OCI-LY1 (cell line): ENCODE measurements around the gene SUSD6.

Experiments used
- H2AFZ ChIP-seq: fragments of 200-600 bp; sonication (generic), shearing (Covaris generic); 2 replicates; pipeline ENCODE4 v1.6.0; 2014; ENCODE audit warnings: antibody characterized with exemption, mild to moderate bottlenecking, low read length
- H3F3A ChIP-seq: fragments of 200-600 bp; sonication (generic), shearing (Covaris generic); 2 replicates; pipeline ENCODE4 v1.6.0; 2014; ENCODE audit warnings: mild to moderate bottlenecking, antibody characterized with exemption, low read length, moderate library complexity; ENCODE audit not compliant: insufficient read depth
- H3K27ac ChIP-seq: fragments of 200-600 bp; sonication (generic); 2 replicates; pipeline ENCODE4 v1.5.1; 2014; ENCODE audit warnings: low read length, mixed run types, mild to moderate bottlenecking, low read depth; ENCODE audit not compliant: poor library complexity, severe bottlenecking
- H3K27me3 ChIP-seq: fragments of 200-600 bp; sonication (generic); 2 replicates; pipeline ENCODE4 v1.6.0; 2014; ENCODE audit warnings: antibody characterized with exemption, mild to moderate bottlenecking, low read length, moderate library complexity; ENCODE audit not compliant: insufficient read depth
- H3K36me3 ChIP-seq: fragments of 200-600 bp; sonication (generic); 2 replicates; pipeline ENCODE4 v1.6.1; 2014; ENCODE audit warnings: mild to moderate bottlenecking, antibody characterized with exemption, low read length, moderate library complexity, mixed read lengths; ENCODE audit not compliant: insufficient read depth
- H3K4me1 ChIP-seq: fragments of 200-600 bp; sonication (generic); 2 replicates; pipeline ENCODE4 v1.5.1; 2014; ENCODE audit warnings: mild to moderate bottlenecking, low read length, moderate library complexity; ENCODE audit not compliant: insufficient read depth, severe bottlenecking
- H3K4me2 ChIP-seq: fragments of 200-600 bp; sonication (generic), shearing (Covaris generic); 2 replicates; pipeline ENCODE4 v1.6.1; 2014; ENCODE audit warnings: low read length
- H3K4me3 ChIP-seq: fragments of 200-600 bp; sonication (generic); 2 replicates; pipeline ENCODE4 v1.5.1; 2014; ENCODE audit warnings: low read length, low read depth, mild to moderate bottlenecking, mixed read lengths; ENCODE audit not compliant: poor library complexity, severe bottlenecking
- H3K79me2 ChIP-seq: fragments of 200-600 bp; shearing (Covaris generic); 2 replicates; pipeline ENCODE4 v1.6.1; 2016; ENCODE audit warnings: mixed run types, low read length, mixed read lengths; ENCODE audit not compliant: insufficient read depth
- H3K9ac ChIP-seq: fragments of 200-600 bp; sonication (generic), shearing (Covaris generic); 2 replicates; pipeline ENCODE4 v1.6.1; 2014; ENCODE audit warnings: mild to moderate bottlenecking, low read length, mixed read lengths
- H3K9me2 ChIP-seq: fragments of 200-600 bp; sonication (generic), shearing (Covaris generic); 2 replicates; pipeline ENCODE4 v1.6.1; 2014; ENCODE audit warnings: low read depth, mild to moderate bottlenecking, low read length, mixed read lengths
- H3K9me3 ChIP-seq: fragments of 200-600 bp; shearing (Covaris generic); 2 replicates; pipeline ENCODE4 v1.6.1; 2014; ENCODE audit warnings: low read length, mixed read lengths
- H4K20me1 ChIP-seq: fragments of 200-600 bp; sonication (generic), shearing (Covaris generic); 2 replicates; pipeline ENCODE4 v1.6.0; 2016; ENCODE audit warnings: mild to moderate bottlenecking, low read length; ENCODE audit not compliant: insufficient read depth
- CTCF ChIP-seq: fragments of 200-600 bp; sonication (generic), shearing (Covaris generic); IDR thresholded peaks from 2 replicates; pipeline ENCODE4 v1.5.1; 2017; ENCODE audit warnings: mild to moderate bottlenecking, antibody characterized with exemption, low read length, moderate library complexity, mixed read lengths
- EZH2 ChIP-seq: fragments of 200-600 bp; sonication (generic), shearing (Covaris generic); IDR thresholded peaks from 2 replicates; pipeline ENCODE4 v1.8.0; 2017; ENCODE audit warnings: borderline replicate concordance, mixed run types, mild to moderate bottlenecking, antibody characterized with exemption, low read length, moderate library complexity, mixed read lengths

Gene SUSD6

GRCh38 chr14:69631509-69631908 lies 20.1 kb downstream of the SUSD6 start:
- Histone ChIP-seq H3K27ac (peak overlapping the region; percentile 36), H4K20me1 (no peaks in the 10 kb centered on the region), H3F3A (0 out of 2 replicates have a peak, but pooled peaks cover 9% of the 10 kb centered on the region), H3K9me2 (no peaks in the 10 kb centered on the region), H3K36me3 (peaks cover 17% of the 10 kb centered on the region; the same call in 1 of the 2 replicates), H3K4me2 (peak overlapping the region; percentile 7; the same call in 1 of the 2 replicates), H3K79me2 (peaks cover 100% of the 10 kb centered on the region), H3K9me3 (no peaks in the 10 kb centered on the region), H3K9ac (no peak overlapping the region; the same call in 1 of the 2 replicates), H2AFZ (no peak overlapping the region), H3K4me3 (no peak overlapping the region), H3K27me3 (no peaks in the 10 kb centered on the region), H3K4me1 (peaks cover 100% of the 10 kb centered on the region)
- TF ChIP-seq EZH2 (no peak), CTCF (no peak)

GRCh38 chr14:69632164-69632563 lies 20.8 kb downstream of the SUSD6 start:
- peaks cover 100% of the 10 kb centered on the region for H3K4me1 ChIP-seq
- H2AFZ ChIP-seq, result no peak overlapping the region
- H3K36me3 ChIP-seq, result peaks cover 17% of the 10 kb centered on the region; the same call in 1 of the 2 replicates
- H3K9me2 ChIP-seq, result no peaks in the 10 kb centered on the region
- H3K9ac ChIP-seq, result no peak overlapping the region
- no peaks in the 10 kb centered on the region for H4K20me1 ChIP-seq
- H3K9me3 ChIP-seq, result no peaks in the 10 kb centered on the region
- no peak overlapping the region; the same call in 1 of the 2 replicates for H3K4me2 ChIP-seq
- H3F3A ChIP-seq, result 0 out of 2 replicates have a peak, but pooled peaks cover 9% of the 10 kb centered on the region
- H3K4me3 ChIP-seq, result no peak overlapping the region
- H3K27ac ChIP-seq, result peak overlapping the region; percentile 36
- H3K27me3 ChIP-seq, result no peaks in the 10 kb centered on the region
- TF ChIP-seq CTCF (no peak), EZH2 (no peak)
- H3K79me2 ChIP-seq, result peaks cover 100% of the 10 kb centered on the region

GRCh38 chr14:69632593-69633151 lies 21.3 kb downstream of the SUSD6 start:
- H3K4me3 ChIP-seq, result no peak overlapping the region
- 0 out of 2 replicates have a peak, but pooled peaks cover 9% of the 10 kb centered on the region for H3F3A ChIP-seq
- H3K27ac ChIP-seq, result peak overlapping the region; percentile 36
- no peak overlapping the region for H2AFZ ChIP-seq
- H3K79me2 ChIP-seq, result peaks cover 100% of the 10 kb centered on the region
- no peaks in the 10 kb centered on the region for H3K9me2 ChIP-seq
- peaks cover 17% of the 10 kb centered on the region; the same call in 1 of the 2 replicates for H3K36me3 ChIP-seq
- H3K4me2 ChIP-seq, result no peak overlapping the region; the same call in 1 of the 2 replicates
- no peak for TF ChIP-seq CTCF
- TF ChIP-seq EZH2, result no peak
- no peaks in the 10 kb centered on the region for H3K9me3 ChIP-seq
- H3K4me1 ChIP-seq, result peaks cover 100% of the 10 kb centered on the region
- H3K9ac ChIP-seq, result no peak overlapping the region
- no peaks in the 10 kb centered on the region for H4K20me1 ChIP-seq
- H3K27me3 ChIP-seq, result no peaks in the 10 kb centered on the region
